ENCODE data around the gene PRDM16. TPM values are rescaled to one million over a fixed set of nuclear protein-coding genes. Genes with fewer than 3 reads are reported as not detected.

Gene PRDM16
- total and polyA plus RNA-seq, 2 of the 13 experiments (the other 11 are each of a cell fraction or from before 2014, with no cell fraction given): 0.15 to 0.81 TPM

DNA sequence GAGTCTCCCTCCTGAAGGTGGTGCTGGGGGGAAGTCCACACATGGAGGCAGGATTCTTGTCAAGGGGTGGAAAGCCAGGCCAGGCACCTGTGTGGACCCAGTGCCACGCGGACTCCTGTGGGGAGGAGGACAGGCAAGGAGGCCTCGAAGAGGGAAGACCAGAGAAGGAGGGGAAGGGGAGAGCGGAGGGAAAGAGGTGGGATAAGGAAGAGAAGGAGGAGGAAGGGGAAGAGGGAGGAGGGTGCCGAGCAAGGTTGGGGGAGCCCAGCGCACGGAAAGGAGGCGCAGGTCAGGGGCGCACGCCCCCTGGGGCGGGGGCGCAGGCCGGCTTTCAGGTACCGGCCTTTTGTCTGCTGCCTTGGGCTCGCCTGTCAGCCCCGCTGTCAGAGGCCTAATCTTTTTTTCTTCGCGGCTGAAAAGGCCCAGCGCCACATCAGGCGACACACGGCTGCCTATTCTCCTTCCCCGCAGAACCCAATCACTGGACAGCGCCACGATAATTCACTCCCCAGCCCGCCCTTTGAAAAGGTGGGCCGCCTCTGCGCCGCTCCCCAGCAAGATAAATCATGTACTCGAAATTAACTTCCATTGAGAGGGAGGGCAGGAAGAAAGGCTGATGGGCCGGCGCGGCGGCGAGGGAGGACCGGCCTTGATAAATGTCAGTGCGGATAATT lies 42.5 kb downstream of the PRDM16 start:
- Histone ChIP-seq H3K4me2 (ENCODE audit: low read depth, low read length) (no peak overlapping the region), H3K9me3 (ENCODE audit: low read length) (no peaks in the 10 kb centered on the region), H2AFZ (ENCODE audit: low read length) (no peak overlapping the region), H3K27ac (ENCODE audit: extremely low read length, insufficient read depth, low read length) (no peak overlapping the region), H3K27me3 (ENCODE audit: control insufficient read depth in 1 of 2, insufficient read depth in 2 of 2, low read length in 2 of 2) (peaks cover 0 to 1% of the 10 kb centered on the region in 2 experiments; a peak in 2 of 5 replicates), H3K36me3 (replicated peaks in 1 of 2; ENCODE audit: control insufficient read depth in 1 of 2, insufficient read depth in 2 of 2, low read length in 2 of 2) (no peaks in the 10 kb centered on the region), H4K20me1 (ENCODE audit: insufficient read depth, low read length) (no peaks in the 10 kb centered on the region), H3K4me3 (replicated peaks in 1 of 3; ENCODE audit: insufficient read depth in 1 of 3, low read depth in 2 of 3, low read length in 3 of 3) (no peak overlapping the region), H3K79me2 (ENCODE audit: insufficient read depth, low read length) (no peaks in the 10 kb centered on the region), H3K9ac (ENCODE audit: insufficient read depth, low read depth, low read length) (no peak overlapping the region), H3K4me1 (ENCODE audit: insufficient read depth, low read length) (peaks cover 39% of the 10 kb centered on the region)
- ChIA-PET CTCF (ENCODE audit: low intra/inter-chr PET ratio, low total read pairs) (no interaction called here), POLR2A (no interaction called here)
- FAIRE-seq (no peak), ATAC-seq (no peak), DNase-seq (ENCODE audit: low spot score) (no peak)
- in situ Hi-C loops (cut with HindIII; ENCODE audit: extremely low pct_ligation_motif_present, low pct_unique_long_range_greater_than_20kb): no loop called here
- intact Hi-C loops (cut with micrococcal nuclease; ENCODE audit: unreplicated experiment): loop anchor here (10.0 kb wide), 1 partner anchor 63 kb away; no protein-coding TSS in a partner anchor
- TF ChIP-seq, protein P1, sequence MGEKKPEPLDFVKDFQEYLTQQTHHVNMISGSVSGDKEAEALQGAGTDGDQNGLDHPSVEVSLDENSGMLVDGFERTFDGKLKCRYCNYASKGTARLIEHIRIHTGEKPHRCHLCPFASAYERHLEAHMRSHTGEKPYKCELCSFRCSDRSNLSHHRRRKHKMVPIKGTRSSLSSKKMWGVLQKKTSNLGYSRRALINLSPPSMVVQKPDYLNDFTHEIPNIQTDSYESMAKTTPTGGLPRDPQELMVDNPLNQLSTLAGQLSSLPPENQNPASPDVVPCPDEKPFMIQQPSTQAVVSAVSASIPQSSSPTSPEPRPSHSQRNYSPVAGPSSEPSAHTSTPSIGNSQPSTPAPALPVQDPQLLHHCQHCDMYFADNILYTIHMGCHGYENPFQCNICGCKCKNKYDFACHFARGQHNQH (CRISPR knock-in tag; IDR thresholded peaks at IDR 0.05): no peak
- TF ChIP-seq HNRNPK (IDR thresholded peaks at IDR 0.05; ENCODE audit: low read depth, low read length, poor library complexity, severe bottlenecking) (peak; percentile 33), MYNN (CRISPR knock-in tag; IDR thresholded peaks at IDR 0.05; ENCODE audit: low read depth) (no peak), ZMAT3 (CRISPR knock-in tag; conservative IDR thresholded peaks at IDR 0.05) (no peak)
- TF ChIP-seq, protein P2, sequence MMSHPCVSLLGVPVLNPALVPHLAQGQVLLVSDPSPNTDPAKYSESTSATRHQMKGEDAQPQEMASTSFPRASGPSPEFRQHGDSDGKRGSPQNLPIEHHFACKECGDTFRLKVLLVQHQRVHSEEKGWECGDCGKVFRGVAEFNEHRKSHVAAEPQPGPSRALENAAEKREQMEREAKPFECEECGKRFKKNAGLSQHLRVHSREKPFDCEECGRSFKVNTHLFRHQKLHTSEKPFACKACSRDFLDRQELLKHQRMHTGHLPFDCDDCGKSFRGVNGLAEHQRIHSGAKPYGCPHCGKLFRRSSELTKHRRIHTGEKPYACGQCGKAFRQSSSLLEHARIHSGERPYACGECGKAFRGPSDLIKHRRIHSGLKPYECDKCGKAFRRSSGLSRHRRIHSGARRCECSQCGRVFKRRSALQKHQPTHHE (CRISPR knock-in tag; IDR thresholded peaks at IDR 0.05; ENCODE audit: borderline replicate concordance): no peak
- TF ChIP-seq, protein P3, sequence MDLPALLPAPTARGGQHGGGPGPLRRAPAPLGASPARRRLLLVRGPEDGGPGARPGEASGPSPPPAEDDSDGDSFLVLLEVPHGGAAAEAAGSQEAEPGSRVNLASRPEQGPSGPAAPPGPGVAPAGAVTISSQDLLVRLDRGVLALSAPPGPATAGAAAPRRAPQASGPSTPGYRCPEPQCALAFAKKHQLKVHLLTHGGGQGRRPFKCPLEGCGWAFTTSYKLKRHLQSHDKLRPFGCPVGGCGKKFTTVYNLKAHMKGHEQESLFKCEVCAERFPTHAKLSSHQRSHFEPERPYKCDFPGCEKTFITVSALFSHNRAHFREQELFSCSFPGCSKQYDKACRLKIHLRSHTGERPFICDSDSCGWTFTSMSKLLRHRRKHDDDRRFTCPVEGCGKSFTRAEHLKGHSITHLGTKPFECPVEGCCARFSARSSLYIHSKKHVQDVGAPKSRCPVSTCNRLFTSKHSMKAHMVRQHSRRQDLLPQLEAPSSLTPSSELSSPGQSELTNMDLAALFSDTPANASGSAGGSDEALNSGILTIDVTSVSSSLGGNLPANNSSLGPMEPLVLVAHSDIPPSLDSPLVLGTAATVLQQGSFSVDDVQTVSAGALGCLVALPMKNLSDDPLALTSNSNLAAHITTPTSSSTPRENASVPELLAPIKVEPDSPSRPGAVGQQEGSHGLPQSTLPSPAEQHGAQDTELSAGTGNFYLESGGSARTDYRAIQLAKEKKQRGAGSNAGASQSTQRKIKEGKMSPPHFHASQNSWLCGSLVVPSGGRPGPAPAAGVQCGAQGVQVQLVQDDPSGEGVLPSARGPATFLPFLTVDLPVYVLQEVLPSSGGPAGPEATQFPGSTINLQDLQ (CRISPR knock-in tag; IDR thresholded peaks at IDR 0.05): no peak
- 85% methylated on average over 36 of the region's 36 CpGs for WGBS (ENCODE audit: low lambda C conversion rate)
- no TSS peak for BruUV-seq (replicated peaks)
